GM23338 (cell line): Measurements from ENCODE around the gene TRIM34.

Source experiments
- CREB1 ChIP-seq: fragments of 250-450 bp; sonication (Bioruptor Pico); IDR thresholded peaks from 2 replicates; pipeline ENCODE4 v1.5.0; 2020; ENCODE audit warnings: low read depth, mild to moderate bottlenecking, moderate library complexity
- EZH2 ChIP-seq: fragments of 200-600 bp; sonication (generic); IDR thresholded peaks from one replicate; pipeline ENCODE4 v1.8.0; 2017; ENCODE audit warnings: antibody characterized with exemption, mild to moderate bottlenecking, low read depth; ENCODE audit not compliant: unreplicated experiment
- EZH2phosphoT487 ChIP-seq: fragments of 200-600 bp; sonication (generic); IDR thresholded peaks from one replicate; pipeline ENCODE4 v1.8.1; 2018; ENCODE audit warnings: antibody characterized with exemption; ENCODE audit not compliant: unreplicated experiment
- JUNB ChIP-seq: IDR thresholded peaks from one replicate; pipeline ENCODE4 v1.6.1; 2016; ENCODE audit warnings: antibody characterized with exemption; ENCODE audit not compliant: unreplicated experiment
- NANOG ChIP-seq: IDR thresholded peaks from 2 replicates; pipeline ENCODE4 v1.6.1; 2016; ENCODE audit warnings: antibody characterized with exemption, borderline replicate concordance
- POLR2AphosphoS5 ChIP-seq: IDR thresholded peaks from 2 replicates; pipeline ENCODE4 v1.6.1; 2016; ENCODE audit warnings: antibody characterized with exemption, low read depth
- ZNF331 ChIP-seq: fragments of 250-450 bp; sonication (Bioruptor Pico); IDR thresholded peaks from 2 replicates; pipeline ENCODE4 v1.5.0; 2020; ENCODE audit warnings: low read depth, mild to moderate bottlenecking, moderate library complexity
- TF ChIP-seq, protein P1 (sequence below): IDR thresholded peaks from one replicate; pipeline ENCODE4 v1.6.1; 2018; ENCODE audit warnings: antibody characterized with exemption; ENCODE audit not compliant: unreplicated experiment
- TF ChIP-seq, protein P2 (sequence below), 2 experiments: fragments of 200-600 bp in 1 of 2; sonication (generic) in 1 of 2; conservative IDR thresholded peaks; 2 replicates each; pipeline versions ENCODE4 v1.5.1 to v1.6.1; 2016 to 2017; ENCODE audit warnings: antibody characterized with exemption in 2 of 2, low read depth in 2 of 2, mild to moderate bottlenecking in 2 of 2, moderate library complexity in 1 of 2
- TF ChIP-seq, protein P3 (sequence below): IDR thresholded peaks from 2 replicates; pipeline ENCODE4 v1.6.1; 2016; ENCODE audit warnings: antibody characterized with exemption

DNA sequence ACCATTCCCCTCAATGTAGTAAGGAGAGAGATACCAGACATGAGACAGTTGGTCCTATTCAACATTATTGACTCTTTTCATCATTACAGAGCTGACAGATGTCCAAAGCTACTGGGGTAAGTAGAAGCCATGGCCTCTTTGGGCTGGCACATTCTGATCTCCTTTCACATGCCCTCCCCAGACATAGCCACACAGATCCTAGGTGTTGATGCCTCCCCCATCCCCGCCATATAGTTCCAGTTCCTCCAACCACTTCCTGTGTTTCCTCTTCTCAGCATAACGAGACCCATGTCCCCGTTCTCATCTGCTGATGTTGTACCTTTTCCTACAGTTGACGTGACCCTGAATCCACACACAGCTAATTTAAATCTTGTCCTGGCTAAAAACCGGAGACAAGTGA, 14.4 kb upstream of the TRIM34 start:
- TF ChIP-seq, protein P1, sequence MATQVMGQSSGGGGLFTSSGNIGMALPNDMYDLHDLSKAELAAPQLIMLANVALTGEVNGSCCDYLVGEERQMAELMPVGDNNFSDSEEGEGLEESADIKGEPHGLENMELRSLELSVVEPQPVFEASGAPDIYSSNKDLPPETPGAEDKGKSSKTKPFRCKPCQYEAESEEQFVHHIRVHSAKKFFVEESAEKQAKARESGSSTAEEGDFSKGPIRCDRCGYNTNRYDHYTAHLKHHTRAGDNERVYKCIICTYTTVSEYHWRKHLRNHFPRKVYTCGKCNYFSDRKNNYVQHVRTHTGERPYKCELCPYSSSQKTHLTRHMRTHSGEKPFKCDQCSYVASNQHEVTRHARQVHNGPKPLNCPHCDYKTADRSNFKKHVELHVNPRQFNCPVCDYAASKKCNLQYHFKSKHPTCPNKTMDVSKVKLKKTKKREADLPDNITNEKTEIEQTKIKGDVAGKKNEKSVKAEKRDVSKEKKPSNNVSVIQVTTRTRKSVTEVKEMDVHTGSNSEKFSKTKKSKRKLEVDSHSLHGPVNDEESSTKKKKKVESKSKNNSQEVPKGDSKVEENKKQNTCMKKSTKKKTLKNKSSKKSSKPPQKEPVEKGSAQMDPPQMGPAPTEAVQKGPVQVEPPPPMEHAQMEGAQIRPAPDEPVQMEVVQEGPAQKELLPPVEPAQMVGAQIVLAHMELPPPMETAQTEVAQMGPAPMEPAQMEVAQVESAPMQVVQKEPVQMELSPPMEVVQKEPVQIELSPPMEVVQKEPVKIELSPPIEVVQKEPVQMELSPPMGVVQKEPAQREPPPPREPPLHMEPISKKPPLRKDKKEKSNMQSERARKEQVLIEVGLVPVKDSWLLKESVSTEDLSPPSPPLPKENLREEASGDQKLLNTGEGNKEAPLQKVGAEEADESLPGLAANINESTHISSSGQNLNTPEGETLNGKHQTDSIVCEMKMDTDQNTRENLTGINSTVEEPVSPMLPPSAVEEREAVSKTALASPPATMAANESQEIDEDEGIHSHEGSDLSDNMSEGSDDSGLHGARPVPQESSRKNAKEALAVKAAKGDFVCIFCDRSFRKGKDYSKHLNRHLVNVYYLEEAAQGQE, result no peak
- TF ChIP-seq POLR2AphosphoS5, result no peak
- TF ChIP-seq, protein P2, sequence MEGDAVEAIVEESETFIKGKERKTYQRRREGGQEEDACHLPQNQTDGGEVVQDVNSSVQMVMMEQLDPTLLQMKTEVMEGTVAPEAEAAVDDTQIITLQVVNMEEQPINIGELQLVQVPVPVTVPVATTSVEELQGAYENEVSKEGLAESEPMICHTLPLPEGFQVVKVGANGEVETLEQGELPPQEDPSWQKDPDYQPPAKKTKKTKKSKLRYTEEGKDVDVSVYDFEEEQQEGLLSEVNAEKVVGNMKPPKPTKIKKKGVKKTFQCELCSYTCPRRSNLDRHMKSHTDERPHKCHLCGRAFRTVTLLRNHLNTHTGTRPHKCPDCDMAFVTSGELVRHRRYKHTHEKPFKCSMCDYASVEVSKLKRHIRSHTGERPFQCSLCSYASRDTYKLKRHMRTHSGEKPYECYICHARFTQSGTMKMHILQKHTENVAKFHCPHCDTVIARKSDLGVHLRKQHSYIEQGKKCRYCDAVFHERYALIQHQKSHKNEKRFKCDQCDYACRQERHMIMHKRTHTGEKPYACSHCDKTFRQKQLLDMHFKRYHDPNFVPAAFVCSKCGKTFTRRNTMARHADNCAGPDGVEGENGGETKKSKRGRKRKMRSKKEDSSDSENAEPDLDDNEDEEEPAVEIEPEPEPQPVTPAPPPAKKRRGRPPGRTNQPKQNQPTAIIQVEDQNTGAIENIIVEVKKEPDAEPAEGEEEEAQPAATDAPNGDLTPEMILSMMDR (conservative IDR thresholded peaks at IDR 0.05; ENCODE audit: low read depth in 2 of 2), result no peak
- TF ChIP-seq JUNB, result no peak
- no peak for TF ChIP-seq CREB1
- no peak for TF ChIP-seq EZH2
- TF ChIP-seq, protein P3, sequence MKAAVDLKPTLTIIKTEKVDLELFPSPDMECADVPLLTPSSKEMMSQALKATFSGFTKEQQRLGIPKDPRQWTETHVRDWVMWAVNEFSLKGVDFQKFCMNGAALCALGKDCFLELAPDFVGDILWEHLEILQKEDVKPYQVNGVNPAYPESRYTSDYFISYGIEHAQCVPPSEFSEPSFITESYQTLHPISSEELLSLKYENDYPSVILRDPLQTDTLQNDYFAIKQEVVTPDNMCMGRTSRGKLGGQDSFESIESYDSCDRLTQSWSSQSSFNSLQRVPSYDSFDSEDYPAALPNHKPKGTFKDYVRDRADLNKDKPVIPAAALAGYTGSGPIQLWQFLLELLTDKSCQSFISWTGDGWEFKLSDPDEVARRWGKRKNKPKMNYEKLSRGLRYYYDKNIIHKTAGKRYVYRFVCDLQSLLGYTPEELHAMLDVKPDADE, result no peak
- no peak for TF ChIP-seq EZH2phosphoT487
- TF ChIP-seq ZNF331 (CRISPR knock-in tag), result no peak
- no peak for TF ChIP-seq NANOG
